Measurements from ENCODE around the gene WAC.
"Not testable (repeated sequence)": the region's sequence is repeated elsewhere in the genome, so short reads cannot be mapped to it uniquely, and the experiment has no call there.

- TF ChIP-seq RCOR1 (conservative IDR thresholded peaks at IDR 0.05; ENCODE audit: low read depth, low read length); CTCF (IDR thresholded peaks at IDR 0.05 in 2 of 3, conservative IDR thresholded peaks at IDR 0.05 in 1 of 3; ENCODE audit: control insufficient read depth in 2 of 3, extremely low read depth in 1 of 3, insufficient read depth in 1 of 3, low read depth in 3 of 3, low read length in 3 of 3); REST (IDR thresholded peaks at IDR 0.05; ENCODE audit: low read depth, low read length); SIX5 (IDR thresholded peaks at IDR 0.05; ENCODE audit: low read depth, low read length, severe bottlenecking); GABPA (IDR thresholded peaks at IDR 0.05; ENCODE audit: low read depth): not testable (repeated sequence)
Observed at GRCh38 chr10:28574214-28574613, 41.3 kb downstream of the WAC start.
